Measurements from ENCODE around the gene PEPD.

Gene PEPD

GRCh38 chr19:33511346-33511745, 10.2 kb downstream of the PEPD start:
- TF ChIP-seq GATA2 (IDR thresholded peaks at IDR 0.05; ENCODE audit: low read depth, low read length), result no peak
- no peak for TF ChIP-seq GATA3 (IDR thresholded peaks at IDR 0.05; ENCODE audit: low read depth, low read length)

GRCh38 chr19:33510462-33511194, 11.0 kb downstream of the PEPD start:
- no peak for TF ChIP-seq GATA3 (IDR thresholded peaks at IDR 0.05; ENCODE audit: low read depth, low read length)
- no peak for TF ChIP-seq GATA2 (IDR thresholded peaks at IDR 0.05; ENCODE audit: low read depth, low read length)

GRCh38 chr19:33509774-33510173, 11.8 kb downstream of the PEPD start:
- TF ChIP-seq GATA3 (IDR thresholded peaks at IDR 0.05; ENCODE audit: low read depth, low read length) (no peak), GATA2 (IDR thresholded peaks at IDR 0.05; ENCODE audit: low read depth, low read length) (no peak)

- TF ChIP-seq GATA3 (IDR thresholded peaks at IDR 0.05; ENCODE audit: low read depth, low read length) (no peak), GATA2 (IDR thresholded peaks at IDR 0.05; ENCODE audit: low read depth, low read length) (no peak)
Measured at GRCh38 chr19:33508941-33509614, 12.5 kb downstream of the PEPD start.

- TF ChIP-seq GATA3 (IDR thresholded peaks at IDR 0.05; ENCODE audit: low read depth, low read length), result no peak
- no peak for TF ChIP-seq GATA2 (IDR thresholded peaks at IDR 0.05; ENCODE audit: low read depth, low read length)
Measured at GRCh38 chr19:33508431-33508830, 13.2 kb downstream of the PEPD start.

GRCh38 chr19:33508009-33508408, 13.6 kb downstream of the PEPD start:
- TF ChIP-seq GATA3 (IDR thresholded peaks at IDR 0.05; ENCODE audit: low read depth, low read length), result no peak
- TF ChIP-seq GATA2 (IDR thresholded peaks at IDR 0.05; ENCODE audit: low read depth, low read length), result no peak

GRCh38 chr19:33507021-33507956, 14.3 kb downstream of the PEPD start:
- TF ChIP-seq GATA3 (IDR thresholded peaks at IDR 0.05; ENCODE audit: low read depth, low read length) (no peak), GATA2 (IDR thresholded peaks at IDR 0.05; ENCODE audit: low read depth, low read length) (peak; percentile 95)

- TF ChIP-seq GATA2 (IDR thresholded peaks at IDR 0.05; ENCODE audit: low read depth, low read length), result no peak
- no peak for TF ChIP-seq GATA3 (IDR thresholded peaks at IDR 0.05; ENCODE audit: low read depth, low read length)
Measured at GRCh38 chr19:33506498-33506897, 15.1 kb downstream of the PEPD start.

- no peak for TF ChIP-seq GATA2 (IDR thresholded peaks at IDR 0.05; ENCODE audit: low read depth, low read length)
- TF ChIP-seq GATA3 (IDR thresholded peaks at IDR 0.05; ENCODE audit: low read depth, low read length), result no peak
Measured at GRCh38 chr19:33505823-33506222, 15.8 kb downstream of the PEPD start.

GRCh38 chr19:33505148-33505547, 16.4 kb downstream of the PEPD start:
- TF ChIP-seq GATA3 (IDR thresholded peaks at IDR 0.05; ENCODE audit: low read depth, low read length) (no peak), GATA2 (IDR thresholded peaks at IDR 0.05; ENCODE audit: low read depth, low read length) (no peak)

GRCh38 chr19:33504058-33504444, 17.5 kb downstream of the PEPD start:
- TF ChIP-seq GATA3 (IDR thresholded peaks at IDR 0.05; ENCODE audit: low read depth, low read length), result no peak
- TF ChIP-seq GATA2 (IDR thresholded peaks at IDR 0.05; ENCODE audit: low read depth, low read length), result no peak

- no peak for TF ChIP-seq GATA3 (IDR thresholded peaks at IDR 0.05; ENCODE audit: low read depth, low read length)
Measured at GRCh38 chr19:33503433-33504057, 18.0 kb downstream of the PEPD start.

- TF ChIP-seq GATA2 (IDR thresholded peaks at IDR 0.05; ENCODE audit: low read depth, low read length) (no peak), GATA3 (IDR thresholded peaks at IDR 0.05; ENCODE audit: low read depth, low read length) (no peak)
Measured at GRCh38 chr19:33503030-33503429, 18.6 kb downstream of the PEPD start.

- no peak for TF ChIP-seq GATA3 (IDR thresholded peaks at IDR 0.05; ENCODE audit: low read depth, low read length)
- no peak for TF ChIP-seq GATA2 (IDR thresholded peaks at IDR 0.05; ENCODE audit: low read depth, low read length)
Measured at GRCh38 chr19:33502521-33502920, 19.1 kb downstream of the PEPD start.

Measured in SH-SY5Y (cell line).